ENCODE results near the gene MMP14. TPM values are rescaled to one million over a fixed set of nuclear protein-coding genes. Genes with fewer than 3 reads are reported as not detected.

The MMP14 gene
- total RNA-seq, 4 donors from 2014 or later = 106 to 161 (median 128) TPM

- Histone ChIP-seq H3K27ac (peak overlapping the region; percentile 35), H3K27me3 (no peaks in the 10 kb centered on the region), H3K4me1 (peaks cover 85% of the 10 kb centered on the region), H3K36me3 (peaks cover 60% of the 10 kb centered on the region), H3K9me3 (no peaks in the 10 kb centered on the region), H3K4me3 (no peak overlapping the region)
- TF ChIP-seq, protein P1, sequence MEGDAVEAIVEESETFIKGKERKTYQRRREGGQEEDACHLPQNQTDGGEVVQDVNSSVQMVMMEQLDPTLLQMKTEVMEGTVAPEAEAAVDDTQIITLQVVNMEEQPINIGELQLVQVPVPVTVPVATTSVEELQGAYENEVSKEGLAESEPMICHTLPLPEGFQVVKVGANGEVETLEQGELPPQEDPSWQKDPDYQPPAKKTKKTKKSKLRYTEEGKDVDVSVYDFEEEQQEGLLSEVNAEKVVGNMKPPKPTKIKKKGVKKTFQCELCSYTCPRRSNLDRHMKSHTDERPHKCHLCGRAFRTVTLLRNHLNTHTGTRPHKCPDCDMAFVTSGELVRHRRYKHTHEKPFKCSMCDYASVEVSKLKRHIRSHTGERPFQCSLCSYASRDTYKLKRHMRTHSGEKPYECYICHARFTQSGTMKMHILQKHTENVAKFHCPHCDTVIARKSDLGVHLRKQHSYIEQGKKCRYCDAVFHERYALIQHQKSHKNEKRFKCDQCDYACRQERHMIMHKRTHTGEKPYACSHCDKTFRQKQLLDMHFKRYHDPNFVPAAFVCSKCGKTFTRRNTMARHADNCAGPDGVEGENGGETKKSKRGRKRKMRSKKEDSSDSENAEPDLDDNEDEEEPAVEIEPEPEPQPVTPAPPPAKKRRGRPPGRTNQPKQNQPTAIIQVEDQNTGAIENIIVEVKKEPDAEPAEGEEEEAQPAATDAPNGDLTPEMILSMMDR (IDR thresholded peaks at IDR 0.05) = no peak
- no peak for TF ChIP-seq POLR2AphosphoS5 (IDR thresholded peaks at IDR 0.05)
- TF ChIP-seq POLR2A (IDR thresholded peaks at IDR 0.05) = no peak
- no peak for TF ChIP-seq EP300 (IDR thresholded peaks at IDR 0.05)
- no peak for DNase-seq (ENCODE audit: low spot score in 2 of 2)
- 83% methylated on average over 21 of the region's 21 CpGs for WGBS
Observed at GRCh38 chr14:22843123-22843925, 6.9 kb downstream of the MMP14 start.

DNA sequence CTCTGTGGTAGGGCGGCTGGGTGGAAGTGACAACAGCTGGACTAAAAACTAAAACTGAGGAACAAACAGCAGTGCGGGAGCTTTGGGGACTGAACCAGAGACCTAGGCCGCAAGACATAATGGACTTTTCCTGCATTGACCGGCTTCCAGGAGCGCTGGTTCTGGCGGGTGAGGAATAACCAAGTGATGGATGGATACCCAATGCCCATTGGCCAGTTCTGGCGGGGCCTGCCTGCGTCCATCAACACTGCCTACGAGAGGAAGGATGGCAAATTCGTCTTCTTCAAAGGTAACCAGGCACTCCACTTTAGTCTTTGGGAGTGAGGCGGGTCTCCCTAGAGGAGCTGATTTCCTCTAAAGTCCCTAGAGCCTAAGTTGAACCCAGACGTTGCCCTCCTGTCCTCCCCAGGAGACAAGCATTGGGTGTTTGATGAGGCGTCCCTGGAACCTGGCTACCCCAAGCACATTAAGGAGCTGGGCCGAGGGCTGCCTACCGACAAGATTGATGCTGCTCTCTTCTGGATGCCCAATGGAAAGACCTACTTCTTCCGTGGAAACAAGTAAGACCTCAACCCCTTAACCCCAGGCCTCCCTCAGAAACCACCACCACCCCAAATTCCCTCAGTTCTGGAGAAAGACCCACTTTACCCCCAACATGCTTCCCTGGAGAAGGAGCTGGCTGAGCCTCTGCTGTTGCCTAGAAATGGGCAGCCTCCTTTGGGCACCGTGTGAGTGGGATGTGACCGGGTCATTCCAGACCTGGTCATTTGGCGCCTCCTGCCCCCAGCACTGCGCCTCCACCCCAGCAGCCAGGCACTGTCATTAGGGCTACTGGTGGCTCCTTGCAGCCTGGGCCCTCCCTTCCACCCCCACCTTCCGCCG is 8.1 kb downstream of the MMP14 start:
- Histone ChIP-seq H3K27ac (no peak overlapping the region), H3K27me3 (no peaks in the 10 kb centered on the region), H3K36me3 (peaks cover 60% of the 10 kb centered on the region), H3K4me3 (no peak overlapping the region), H3K9me3 (no peaks in the 10 kb centered on the region), H3K4me1 (peaks cover 85% of the 10 kb centered on the region)
- no peak for DNase-seq (ENCODE audit: low spot score in 2 of 2)
- TF ChIP-seq, protein P1 (IDR thresholded peaks at IDR 0.05) = no peak
- no peak for TF ChIP-seq POLR2AphosphoS5 (IDR thresholded peaks at IDR 0.05)
- TF ChIP-seq POLR2A (IDR thresholded peaks at IDR 0.05) = no peak
- no peak for TF ChIP-seq EP300 (IDR thresholded peaks at IDR 0.05)
- WGBS = 81% methylated on average over 17 of the region's 22 CpGs

GRCh38 chr14:22845103-22845394 is 8.7 kb downstream of the MMP14 start:
- Histone ChIP-seq H3K27me3 (no peaks in the 10 kb centered on the region), H3K4me1 (peaks cover 86% of the 10 kb centered on the region), H3K4me3 (no peak overlapping the region), H3K27ac (no peak overlapping the region), H3K9me3 (no peaks in the 10 kb centered on the region), H3K36me3 (peaks cover 60% of the 10 kb centered on the region)
- TF ChIP-seq POLR2A (IDR thresholded peaks at IDR 0.05) (no peak), POLR2AphosphoS5 (IDR thresholded peaks at IDR 0.05) (no peak)
- 86% methylated on average over 9 of the region's 9 CpGs for WGBS
- no peak for DNase-seq (ENCODE audit: low spot score in 2 of 2)

GRCh38 chr14:22845821-22846625 is 9.6 kb downstream of the MMP14 start:
- Histone ChIP-seq H3K4me1 (peaks cover 87% of the 10 kb centered on the region), H3K4me3 (peak overlapping the region; percentile 6), H3K27ac (peak overlapping the region; percentile 87), H3K27me3 (no peaks in the 10 kb centered on the region), H3K36me3 (peaks cover 60% of the 10 kb centered on the region), H3K9me3 (no peaks in the 10 kb centered on the region)
- 77% methylated on average over 25 of the region's 26 CpGs for WGBS
- TF ChIP-seq POLR2A (IDR thresholded peaks at IDR 0.05) (no peak), EP300 (IDR thresholded peaks at IDR 0.05) (no peak), POLR2AphosphoS5 (IDR thresholded peaks at IDR 0.05) (no peak)
- TF ChIP-seq, protein P1 (IDR thresholded peaks at IDR 0.05) = no peak
- DNase-seq (ENCODE audit: low spot score in 2 of 2) = peak in 1 of 2 donors; percentile 65

DNA sequence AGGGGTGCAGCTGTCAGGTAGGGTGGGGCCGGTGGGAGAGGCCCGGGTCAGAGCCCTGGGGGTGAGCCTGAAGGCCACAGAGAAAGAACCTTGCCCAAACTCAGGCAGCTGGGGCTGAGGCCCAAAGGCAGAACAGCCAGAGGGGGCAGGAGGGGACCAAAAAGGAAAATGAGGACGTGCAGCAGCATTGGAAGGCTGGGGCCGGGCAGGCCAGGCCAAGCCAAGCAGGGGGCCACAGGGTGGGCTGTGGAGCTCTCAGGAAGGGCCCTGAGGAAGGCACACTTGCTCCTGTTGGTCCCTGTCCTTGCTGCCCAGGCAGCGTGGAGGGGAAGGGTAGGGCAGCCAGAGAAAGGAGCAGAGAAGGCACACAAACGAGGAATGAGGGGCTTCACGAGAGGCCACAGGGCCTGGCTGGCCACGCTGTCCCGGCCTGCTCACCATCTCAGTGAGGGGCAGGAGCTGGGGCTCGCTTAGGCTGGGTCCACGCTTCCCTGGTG is 10.5 kb downstream of the MMP14 start:
- TF ChIP-seq POLR2AphosphoS5 (IDR thresholded peaks at IDR 0.05) (no peak), EP300 (IDR thresholded peaks at IDR 0.05) (no peak), POLR2A (IDR thresholded peaks at IDR 0.05) (no peak)
- TF ChIP-seq, protein P1 (IDR thresholded peaks at IDR 0.05) = no peak
- no peaks in the 10 kb centered on the region for H3K9me3 ChIP-seq
- peaks cover 52% of the 10 kb centered on the region for H3K36me3 ChIP-seq
- H3K27ac ChIP-seq = peak overlapping the region; percentile 87
- 71% methylated on average over 11 of the region's 11 CpGs for WGBS
- H3K27me3 ChIP-seq = no peaks in the 10 kb centered on the region
- peak overlapping the region; percentile 6 for H3K4me3 ChIP-seq
- peak in 1 of 2 donors; percentile 62 for DNase-seq (ENCODE audit: low spot score in 2 of 2)
- peaks cover 89% of the 10 kb centered on the region for H3K4me1 ChIP-seq

Data from suprapubic skin (tissue), 4 donors.